RWPE2 (cell line): ENCODE results near the gene FNIP1.

Source experiments
- ATAC-seq: fragments of 200-7000 bp; cut with Tn5 transposase; 3 replicates; pipeline ENCODE4 v1.9.1; 2021; ENCODE audit warnings: low read depth
- DNase-seq: peaks from one replicate; pipeline ENCODE4 v3.0.0-alpha.2; 2020; ENCODE audit warnings: low spot score
- H3K27ac ChIP-seq: fragments of 450-650 bp; 2 replicates; pipeline ENCODE4 v1.5.1; 2017; ENCODE audit warnings: mild to moderate bottlenecking; ENCODE audit not compliant: poor library complexity, severe bottlenecking
- H3K27me3 ChIP-seq: fragments of 250-450 bp; sonication (Bioruptor Pico); 2 replicates; pipeline ENCODE4 v1.5.1; 2021; ENCODE audit warnings: mild to moderate bottlenecking, moderate library complexity; ENCODE audit not compliant: insufficient read depth, poor library complexity, severe bottlenecking
- H3K36me3 ChIP-seq: fragments of 250-450 bp; sonication (Bioruptor Pico); 2 replicates; pipeline ENCODE4 v1.5.1; 2020; ENCODE audit warnings: low read depth, mild to moderate bottlenecking, moderate library complexity
- H3K4me1 ChIP-seq: fragments of 250-450 bp; sonication (Bioruptor Pico); 2 replicates; pipeline ENCODE4 v1.5.1; 2021; ENCODE audit warnings: mild to moderate bottlenecking, moderate library complexity; ENCODE audit not compliant: insufficient read depth, poor library complexity, severe bottlenecking
- H3K4me3 ChIP-seq: fragments of 250-450 bp; sonication (Bioruptor Pico); 2 replicates; pipeline ENCODE4 v1.5.1; 2021; ENCODE audit warnings: mild to moderate bottlenecking, moderate library complexity; ENCODE audit not compliant: severe bottlenecking
- H3K9me3 ChIP-seq: fragments of 250-450 bp; sonication (Bioruptor Pico); 2 replicates; pipeline ENCODE4 v1.5.1; 2021; ENCODE audit warnings: mild to moderate bottlenecking, moderate library complexity; ENCODE audit not compliant: severe bottlenecking
- TF ChIP-seq, protein P1 (sequence below): fragments of 450-650 bp; IDR thresholded peaks from one replicate; pipeline ENCODE4 v1.5.1; 2017; ENCODE audit warnings: mild to moderate bottlenecking, moderate library complexity; ENCODE audit not compliant: poor library complexity, severe bottlenecking

The FNIP1 gene

DNA sequence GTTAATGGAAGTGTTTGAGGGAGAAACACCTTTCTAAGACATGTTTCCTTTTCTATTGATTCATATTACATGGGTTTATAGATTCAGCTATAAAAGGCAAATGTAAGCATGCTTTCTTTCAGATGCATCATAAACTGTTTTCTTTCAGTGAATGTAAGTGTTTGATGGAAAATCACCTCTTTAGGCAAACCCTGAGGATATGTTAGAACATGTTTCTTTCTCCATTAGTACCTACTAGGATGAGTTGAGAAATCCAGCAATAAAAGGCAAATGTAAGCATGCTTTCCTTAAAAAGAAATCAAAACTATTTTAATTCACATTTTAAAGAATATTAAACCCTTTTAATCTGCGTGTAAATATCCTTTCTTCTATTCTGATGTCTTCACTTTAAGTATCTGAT, 31.6 kb downstream of the FNIP1 start:
- no peak overlapping the region for H3K4me3 ChIP-seq
- H3K27ac ChIP-seq = no peak overlapping the region
- 0 out of 2 replicates have a peak, but pooled peaks cover 4% of the 10 kb centered on the region for H3K36me3 ChIP-seq
- no peak for DNase-seq
- H3K4me1 ChIP-seq = peaks cover 11% of the 10 kb centered on the region
- H3K27me3 ChIP-seq = no peaks in the 10 kb centered on the region
- TF ChIP-seq, protein P1, sequence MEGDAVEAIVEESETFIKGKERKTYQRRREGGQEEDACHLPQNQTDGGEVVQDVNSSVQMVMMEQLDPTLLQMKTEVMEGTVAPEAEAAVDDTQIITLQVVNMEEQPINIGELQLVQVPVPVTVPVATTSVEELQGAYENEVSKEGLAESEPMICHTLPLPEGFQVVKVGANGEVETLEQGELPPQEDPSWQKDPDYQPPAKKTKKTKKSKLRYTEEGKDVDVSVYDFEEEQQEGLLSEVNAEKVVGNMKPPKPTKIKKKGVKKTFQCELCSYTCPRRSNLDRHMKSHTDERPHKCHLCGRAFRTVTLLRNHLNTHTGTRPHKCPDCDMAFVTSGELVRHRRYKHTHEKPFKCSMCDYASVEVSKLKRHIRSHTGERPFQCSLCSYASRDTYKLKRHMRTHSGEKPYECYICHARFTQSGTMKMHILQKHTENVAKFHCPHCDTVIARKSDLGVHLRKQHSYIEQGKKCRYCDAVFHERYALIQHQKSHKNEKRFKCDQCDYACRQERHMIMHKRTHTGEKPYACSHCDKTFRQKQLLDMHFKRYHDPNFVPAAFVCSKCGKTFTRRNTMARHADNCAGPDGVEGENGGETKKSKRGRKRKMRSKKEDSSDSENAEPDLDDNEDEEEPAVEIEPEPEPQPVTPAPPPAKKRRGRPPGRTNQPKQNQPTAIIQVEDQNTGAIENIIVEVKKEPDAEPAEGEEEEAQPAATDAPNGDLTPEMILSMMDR = no peak
- no peaks in the 10 kb centered on the region for H3K9me3 ChIP-seq
- ATAC-seq = peak; percentile 50; the same call in 2 of the 3 replicates

DNA sequence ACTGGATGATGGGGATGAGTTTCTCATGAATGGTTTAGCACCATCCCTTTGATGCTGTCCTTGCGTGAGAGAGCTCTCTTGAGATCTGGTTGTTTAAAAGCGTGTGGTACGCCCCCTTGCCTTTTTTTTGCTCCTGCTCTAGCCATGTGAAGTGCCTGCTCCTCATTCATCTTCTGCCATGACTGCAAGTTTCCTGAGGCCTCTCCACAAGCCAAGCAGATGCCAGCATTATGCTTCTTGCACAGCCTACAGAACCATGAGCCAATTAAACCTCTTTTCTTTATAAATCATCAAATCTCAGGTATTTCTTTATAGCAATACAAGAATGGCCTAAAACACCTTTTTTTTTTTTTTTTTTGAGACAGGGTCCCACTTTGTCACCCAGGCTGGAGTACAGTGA, 32.8 kb downstream of the FNIP1 start:
- DNase-seq (no peak), ATAC-seq (no peak)
- Histone ChIP-seq H3K4me1 (peaks cover 11% of the 10 kb centered on the region), H3K4me3 (no peak overlapping the region), H3K27me3 (no peaks in the 10 kb centered on the region), H3K27ac (no peak overlapping the region), H3K36me3 (0 out of 2 replicates have a peak, but pooled peaks cover 2% of the 10 kb centered on the region), H3K9me3 (no peaks in the 10 kb centered on the region)
- TF ChIP-seq, protein P1 = no peak

DNA sequence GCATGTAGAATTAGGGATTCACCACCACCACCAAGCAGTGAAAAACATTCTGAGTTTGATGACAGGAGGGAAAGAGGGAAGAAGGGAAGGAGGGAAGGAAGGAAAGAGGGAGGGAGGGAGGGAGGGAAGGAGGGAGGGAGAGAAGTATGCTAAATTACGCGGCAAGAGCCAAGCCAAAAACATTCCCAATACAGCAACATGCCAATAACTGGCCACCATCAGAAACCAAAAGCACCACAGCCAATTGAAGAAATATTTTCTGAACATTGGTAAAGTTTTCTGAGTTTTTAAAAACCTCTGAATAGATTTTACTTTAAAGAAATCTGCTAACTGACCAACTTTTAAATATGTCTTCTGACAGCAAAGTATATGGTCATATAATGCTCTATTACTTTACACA, 36.0 kb downstream of the FNIP1 start:
- H3K4me1 ChIP-seq = peaks cover 10% of the 10 kb centered on the region
- no peaks in the 10 kb centered on the region for H3K36me3 ChIP-seq
- ATAC-seq (no peak), DNase-seq (no peak)
- H3K27ac ChIP-seq = no peak overlapping the region
- TF ChIP-seq, protein P1 = no peak
- no peaks in the 10 kb centered on the region for H3K27me3 ChIP-seq
- no peaks in the 10 kb centered on the region for H3K9me3 ChIP-seq
- H3K4me3 ChIP-seq = no peak overlapping the region

DNA sequence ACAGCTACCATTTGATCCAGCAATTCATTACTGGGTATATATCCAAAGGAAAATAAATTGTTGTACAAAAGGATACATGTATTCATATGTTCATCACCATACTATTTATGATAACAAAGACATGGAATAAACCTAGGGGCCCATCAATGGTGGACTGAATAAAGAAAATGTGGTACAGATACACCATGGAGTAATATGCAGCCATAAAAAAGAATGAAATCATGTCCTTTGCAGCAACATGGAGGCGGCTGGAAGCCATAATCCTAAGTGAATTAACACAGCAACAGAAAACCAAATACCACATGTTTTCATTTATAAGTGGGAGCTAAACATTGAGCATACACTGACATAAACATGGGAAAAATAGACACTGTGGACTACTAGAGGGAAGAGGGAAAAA, 37.1 kb downstream of the FNIP1 start:
- DNase-seq (no peak), ATAC-seq (no peak)
- Histone ChIP-seq H3K27ac (no peak overlapping the region), H3K36me3 (no peaks in the 10 kb centered on the region), H3K4me1 (no peaks in the 10 kb centered on the region), H3K4me3 (no peak overlapping the region), H3K27me3 (no peaks in the 10 kb centered on the region), H3K9me3 (no peaks in the 10 kb centered on the region)
- TF ChIP-seq, protein P1 = no peak

DNA sequence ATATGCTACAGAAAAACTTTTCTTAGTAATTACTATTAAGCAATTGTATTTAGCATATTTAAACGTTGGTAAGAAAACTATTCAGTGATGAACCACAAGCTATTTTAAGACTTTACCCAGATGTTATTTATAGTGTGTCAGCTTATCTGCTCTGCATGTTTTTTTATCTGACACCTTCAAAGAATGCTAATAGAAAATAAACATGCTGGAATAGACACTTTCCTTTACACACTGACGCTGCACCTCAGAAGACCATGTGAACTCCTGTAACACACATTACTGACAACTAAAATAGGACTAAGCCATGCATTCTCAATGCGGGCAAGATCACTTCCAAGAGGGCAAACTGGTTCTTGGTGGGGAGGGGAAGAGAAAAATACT, 38.3 kb downstream of the FNIP1 start:
- Histone ChIP-seq H3K9me3 (no peaks in the 10 kb centered on the region), H3K4me3 (no peak overlapping the region), H3K27me3 (no peaks in the 10 kb centered on the region), H3K36me3 (no peaks in the 10 kb centered on the region), H3K4me1 (no peaks in the 10 kb centered on the region), H3K27ac (no peak overlapping the region)
- no peak for DNase-seq
- ATAC-seq = no peak
- TF ChIP-seq, protein P1 = no peak
